ENCODE data around the gene ADAMTS4.

DNA sequence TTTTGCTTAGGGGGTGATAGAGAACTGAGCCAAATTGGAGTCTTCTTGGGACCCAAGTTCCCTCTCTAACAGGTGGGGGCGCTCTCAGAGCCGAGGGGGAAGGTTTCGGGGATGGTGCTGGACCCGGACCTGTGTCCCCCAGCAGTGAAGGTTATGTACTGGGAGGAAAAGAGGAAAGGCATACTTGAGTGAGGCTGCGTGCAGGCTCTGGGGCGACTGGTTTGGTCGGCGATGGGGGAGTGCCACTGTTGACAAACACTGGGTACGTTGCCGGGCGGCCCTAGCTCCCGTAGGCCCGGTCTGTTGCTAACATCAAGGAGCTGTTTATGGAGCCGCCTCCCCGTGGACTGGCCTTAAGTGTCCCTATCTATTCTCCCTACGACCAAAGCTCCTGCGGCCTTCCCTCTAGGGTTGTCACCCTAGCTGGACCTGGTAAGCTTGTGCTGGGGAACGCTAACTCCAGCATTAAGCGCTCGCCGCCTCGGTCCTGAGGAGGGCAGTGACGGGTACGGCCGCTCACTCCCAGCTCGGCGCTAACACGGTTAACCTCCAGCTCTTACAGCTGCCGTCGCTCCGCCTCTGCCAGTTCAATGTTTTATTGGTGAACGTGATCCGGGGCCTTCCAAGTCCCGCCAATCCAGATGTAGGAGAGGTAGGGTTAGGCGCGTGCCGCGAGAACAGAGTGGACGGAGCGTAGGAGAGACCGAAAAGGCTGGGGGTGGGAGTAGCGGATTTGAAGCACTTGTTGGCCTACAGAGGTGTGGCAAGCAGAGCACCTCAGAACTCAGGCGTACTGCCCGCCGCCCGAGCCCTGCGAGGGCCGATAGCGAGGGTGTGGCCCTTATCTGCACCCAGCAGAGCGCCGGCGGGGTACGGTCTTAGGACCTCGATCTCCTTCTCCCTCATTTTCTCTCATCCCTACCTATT, 32.8 kb downstream of the ADAMTS4 start, which contains the start of gene PPOX:
- TF ChIP-seq, protein P1, sequence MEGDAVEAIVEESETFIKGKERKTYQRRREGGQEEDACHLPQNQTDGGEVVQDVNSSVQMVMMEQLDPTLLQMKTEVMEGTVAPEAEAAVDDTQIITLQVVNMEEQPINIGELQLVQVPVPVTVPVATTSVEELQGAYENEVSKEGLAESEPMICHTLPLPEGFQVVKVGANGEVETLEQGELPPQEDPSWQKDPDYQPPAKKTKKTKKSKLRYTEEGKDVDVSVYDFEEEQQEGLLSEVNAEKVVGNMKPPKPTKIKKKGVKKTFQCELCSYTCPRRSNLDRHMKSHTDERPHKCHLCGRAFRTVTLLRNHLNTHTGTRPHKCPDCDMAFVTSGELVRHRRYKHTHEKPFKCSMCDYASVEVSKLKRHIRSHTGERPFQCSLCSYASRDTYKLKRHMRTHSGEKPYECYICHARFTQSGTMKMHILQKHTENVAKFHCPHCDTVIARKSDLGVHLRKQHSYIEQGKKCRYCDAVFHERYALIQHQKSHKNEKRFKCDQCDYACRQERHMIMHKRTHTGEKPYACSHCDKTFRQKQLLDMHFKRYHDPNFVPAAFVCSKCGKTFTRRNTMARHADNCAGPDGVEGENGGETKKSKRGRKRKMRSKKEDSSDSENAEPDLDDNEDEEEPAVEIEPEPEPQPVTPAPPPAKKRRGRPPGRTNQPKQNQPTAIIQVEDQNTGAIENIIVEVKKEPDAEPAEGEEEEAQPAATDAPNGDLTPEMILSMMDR (IDR thresholded peaks at IDR 0.05; ENCODE audit: low read depth, low read length, poor library complexity, severe bottlenecking): peak; percentile 95
- TF ChIP-seq EZH2phosphoT487 (IDR thresholded peaks at IDR 0.05; ENCODE audit: borderline replicate concordance, low read length): no peak

Measured in DOHH2 (cell line).